Measurements from ENCODE around the gene EMCN.

- TF ChIP-seq EZH2 (IDR thresholded peaks at IDR 0.05; ENCODE audit: insufficient read depth, poor library complexity, severe bottlenecking) (no peak), EZH2phosphoT487 (IDR thresholded peaks at IDR 0.05; ENCODE audit: insufficient read depth, low read depth) (no peak)
These were observed 28.5 kb downstream of the EMCN start for GRCh38 chr4:100489305-100489704.

Data from GM23248 (cell line).